Limb (tissue), 2 donors: ENCODE results near the gene USP31.

Experiments used
- DNase-seq, 2 donors: peaks; one replicate each; pipeline ENCODE4 v3.0.0-alpha.2; 2016; ENCODE audit errors: extremely low spot score in 2 of 2

Gene USP31, protein sequence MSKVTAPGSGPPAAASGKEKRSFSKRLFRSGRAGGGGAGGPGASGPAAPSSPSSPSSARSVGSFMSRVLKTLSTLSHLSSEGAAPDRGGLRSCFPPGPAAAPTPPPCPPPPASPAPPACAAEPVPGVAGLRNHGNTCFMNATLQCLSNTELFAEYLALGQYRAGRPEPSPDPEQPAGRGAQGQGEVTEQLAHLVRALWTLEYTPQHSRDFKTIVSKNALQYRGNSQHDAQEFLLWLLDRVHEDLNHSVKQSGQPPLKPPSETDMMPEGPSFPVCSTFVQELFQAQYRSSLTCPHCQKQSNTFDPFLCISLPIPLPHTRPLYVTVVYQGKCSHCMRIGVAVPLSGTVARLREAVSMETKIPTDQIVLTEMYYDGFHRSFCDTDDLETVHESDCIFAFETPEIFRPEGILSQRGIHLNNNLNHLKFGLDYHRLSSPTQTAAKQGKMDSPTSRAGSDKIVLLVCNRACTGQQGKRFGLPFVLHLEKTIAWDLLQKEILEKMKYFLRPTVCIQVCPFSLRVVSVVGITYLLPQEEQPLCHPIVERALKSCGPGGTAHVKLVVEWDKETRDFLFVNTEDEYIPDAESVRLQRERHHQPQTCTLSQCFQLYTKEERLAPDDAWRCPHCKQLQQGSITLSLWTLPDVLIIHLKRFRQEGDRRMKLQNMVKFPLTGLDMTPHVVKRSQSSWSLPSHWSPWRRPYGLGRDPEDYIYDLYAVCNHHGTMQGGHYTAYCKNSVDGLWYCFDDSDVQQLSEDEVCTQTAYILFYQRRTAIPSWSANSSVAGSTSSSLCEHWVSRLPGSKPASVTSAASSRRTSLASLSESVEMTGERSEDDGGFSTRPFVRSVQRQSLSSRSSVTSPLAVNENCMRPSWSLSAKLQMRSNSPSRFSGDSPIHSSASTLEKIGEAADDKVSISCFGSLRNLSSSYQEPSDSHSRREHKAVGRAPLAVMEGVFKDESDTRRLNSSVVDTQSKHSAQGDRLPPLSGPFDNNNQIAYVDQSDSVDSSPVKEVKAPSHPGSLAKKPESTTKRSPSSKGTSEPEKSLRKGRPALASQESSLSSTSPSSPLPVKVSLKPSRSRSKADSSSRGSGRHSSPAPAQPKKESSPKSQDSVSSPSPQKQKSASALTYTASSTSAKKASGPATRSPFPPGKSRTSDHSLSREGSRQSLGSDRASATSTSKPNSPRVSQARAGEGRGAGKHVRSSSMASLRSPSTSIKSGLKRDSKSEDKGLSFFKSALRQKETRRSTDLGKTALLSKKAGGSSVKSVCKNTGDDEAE (N-terminal part only)

DNA sequence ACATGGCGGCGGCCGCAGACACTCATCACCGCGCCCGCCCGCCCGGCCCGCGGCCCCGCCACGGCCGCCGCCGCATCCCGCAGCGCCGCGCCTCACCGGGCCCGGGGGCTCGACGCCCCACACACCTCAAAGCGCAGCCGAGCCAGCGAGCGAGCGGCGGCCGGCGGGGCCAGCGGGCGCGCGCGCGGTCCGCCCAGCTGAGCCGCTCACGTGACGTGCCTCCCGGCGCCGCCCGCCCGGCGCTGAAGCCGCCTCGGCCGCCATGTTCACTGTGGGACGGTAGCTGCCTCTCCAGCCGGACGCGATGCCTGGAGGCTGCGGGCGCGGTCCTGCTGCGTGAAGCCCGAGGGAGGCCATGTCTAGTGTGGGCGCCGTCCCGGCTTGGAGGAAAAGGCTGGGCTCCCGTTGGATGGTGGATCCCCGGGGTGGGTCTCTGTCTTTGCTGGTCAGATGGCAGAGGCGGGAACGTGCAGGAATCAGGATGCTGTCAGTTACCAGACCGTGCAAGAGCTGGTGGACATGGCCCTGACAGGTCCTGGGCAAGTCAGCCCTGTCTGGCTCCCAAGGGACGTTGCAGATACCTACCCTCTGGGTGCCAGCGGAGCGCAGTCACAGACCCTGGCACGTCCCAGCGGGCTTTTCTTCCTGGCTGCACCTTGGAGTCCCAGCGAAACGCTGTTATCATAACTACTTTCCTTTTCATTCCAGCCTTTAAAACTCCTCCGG is at the start of gene USP31:
USP31 (minus strand) TSS at position 186 of the 726 bp plus-strand sequence; CDS start at position 4, 182 bp downstream.
- peak; percentile 96 for DNase-seq

DNA sequence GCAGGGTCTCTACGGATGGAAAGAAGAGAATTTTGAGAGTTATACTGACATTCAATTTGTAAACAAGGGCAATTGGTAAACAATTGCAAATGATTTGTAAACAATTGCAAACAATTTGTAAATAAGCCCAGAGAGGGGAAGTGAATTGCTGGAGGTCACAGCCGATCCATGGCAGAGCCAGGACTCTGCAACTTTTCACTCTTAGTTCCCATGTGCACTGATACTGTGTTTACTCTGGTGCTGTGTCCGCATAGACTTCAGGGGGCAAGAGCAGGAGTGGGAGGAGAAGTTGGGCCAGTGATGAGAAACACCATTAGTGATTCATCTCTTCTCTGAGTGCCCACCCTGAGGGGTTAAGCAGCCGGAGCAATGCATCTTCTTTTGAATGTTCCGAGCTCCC is 47.3 kb upstream of the USP31 start:
- DNase-seq = no peak

DNA sequence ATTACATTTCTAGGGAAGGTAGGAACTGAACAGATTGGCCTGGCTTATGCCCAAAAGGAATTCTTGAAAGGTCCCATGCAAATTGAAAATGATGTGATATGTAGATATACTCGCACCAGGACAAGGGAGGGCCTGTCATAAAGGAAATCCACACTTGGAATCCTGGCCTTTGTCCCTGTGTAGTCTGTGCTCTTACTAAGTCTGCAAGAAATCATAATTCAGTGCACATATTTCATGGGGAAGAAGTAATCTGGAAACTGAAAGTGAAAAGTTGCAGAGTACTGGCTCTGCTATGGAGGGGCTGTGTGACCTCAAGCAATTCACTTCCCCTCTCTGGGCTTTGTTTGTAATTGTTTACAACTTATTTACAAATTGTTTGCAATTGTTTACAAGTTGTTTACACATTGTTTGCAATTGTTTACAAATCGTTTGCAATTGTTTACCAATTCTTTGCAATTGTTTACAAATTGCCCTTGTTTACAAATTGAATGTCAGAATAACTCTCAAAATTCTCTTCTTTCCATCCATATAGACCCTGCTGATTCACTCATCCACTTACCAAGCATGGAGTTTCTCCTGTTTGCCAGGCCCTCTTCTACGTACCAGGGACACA is 46.2 kb upstream of the USP31 start:
- DNase-seq = no peak

DNA sequence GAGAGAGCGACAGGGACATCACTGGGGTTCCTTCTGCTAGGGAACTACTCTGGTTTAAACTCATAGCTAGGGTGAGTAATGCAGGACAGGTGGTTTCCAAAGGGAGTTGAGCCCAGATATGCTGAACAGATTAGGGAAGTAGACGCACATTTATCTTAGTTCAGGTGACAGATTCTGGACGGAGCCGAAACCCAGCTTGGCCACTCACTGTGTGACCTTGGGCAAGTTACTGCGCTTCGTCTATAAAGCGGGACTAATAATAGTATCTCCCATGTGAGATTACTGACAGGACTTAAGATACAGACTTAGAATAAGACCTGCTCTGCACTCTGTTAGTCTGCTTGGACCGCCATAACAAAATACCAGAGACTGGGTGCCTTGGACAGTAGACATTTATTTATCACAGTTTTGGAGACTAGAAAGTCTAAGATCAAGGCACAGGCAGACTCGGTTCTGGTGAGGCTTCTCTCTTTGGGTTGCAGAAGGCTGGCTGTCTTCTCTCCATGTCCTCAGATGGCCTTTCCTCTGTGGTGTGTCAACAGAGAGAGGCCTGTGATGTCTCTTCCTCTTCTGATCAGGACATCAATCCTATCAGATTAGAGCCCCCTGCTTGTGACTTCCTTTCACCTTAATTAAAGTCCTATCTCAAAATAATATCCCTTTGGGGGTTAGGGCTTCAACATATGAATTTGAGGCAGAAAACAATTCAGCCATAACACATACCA is 45.4 kb upstream of the USP31 start:
- DNase-seq = no peak

DNA sequence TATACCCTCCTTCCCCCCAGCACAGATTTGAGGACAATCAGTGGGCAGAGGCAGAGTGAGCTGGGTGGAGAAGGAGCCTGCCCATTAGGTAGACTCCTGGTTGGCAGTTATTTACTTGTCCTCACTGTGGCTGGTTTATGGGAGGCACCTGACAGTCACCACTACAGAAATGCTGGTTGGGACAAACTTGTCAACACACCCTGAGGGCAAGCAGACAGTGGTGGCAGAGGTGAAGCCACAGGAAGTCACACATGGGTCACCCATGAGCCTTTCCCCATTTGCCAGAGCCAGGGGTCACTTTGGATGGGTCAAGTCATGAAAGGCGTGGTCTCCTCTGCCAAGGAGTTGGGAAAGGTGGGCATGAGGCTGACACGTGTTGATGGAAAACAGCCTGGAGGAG is 39.7 kb upstream of the USP31 start:
- DNase-seq = no peak

DNA sequence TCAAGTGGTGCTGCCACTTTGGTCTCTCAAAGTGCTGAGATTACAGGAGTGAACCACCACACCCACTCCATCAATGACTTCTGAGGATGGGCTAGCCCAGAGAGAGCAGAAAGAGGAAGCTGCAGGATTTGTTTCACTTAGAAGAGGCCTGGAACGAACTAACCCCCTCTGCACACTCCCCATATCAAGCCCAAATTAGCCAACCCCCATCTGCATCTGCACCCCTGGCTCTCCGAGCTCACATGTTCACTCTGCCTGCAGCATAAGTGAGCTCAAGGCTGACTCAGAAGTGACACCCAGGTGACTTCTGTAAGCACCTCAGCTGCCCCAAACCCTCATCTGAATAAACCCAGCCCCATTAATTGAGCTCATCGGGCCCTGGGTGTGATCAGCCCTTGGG is 38.1 kb upstream of the USP31 start:
- no peak for DNase-seq

DNA sequence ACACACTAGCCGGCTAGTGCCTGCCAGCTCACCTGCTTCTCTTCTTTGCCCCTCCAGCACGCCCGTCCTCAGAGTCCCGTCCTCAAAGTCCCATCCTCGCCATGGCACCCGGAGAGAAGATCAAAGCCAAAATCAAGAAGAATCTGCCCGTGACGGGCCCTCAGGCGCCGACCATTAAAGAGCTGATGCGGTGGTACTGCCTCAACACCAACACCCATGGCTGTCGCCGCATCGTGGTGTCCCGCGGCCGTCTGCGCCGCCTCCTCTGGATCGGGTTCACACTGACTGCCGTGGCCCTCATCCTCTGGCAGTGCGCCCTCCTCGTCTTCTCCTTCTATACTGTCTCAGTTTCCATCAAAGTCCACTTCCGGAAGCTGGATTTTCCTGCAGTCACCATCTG is 36.9 kb upstream of the USP31 start:
- no peak for DNase-seq

DNA sequence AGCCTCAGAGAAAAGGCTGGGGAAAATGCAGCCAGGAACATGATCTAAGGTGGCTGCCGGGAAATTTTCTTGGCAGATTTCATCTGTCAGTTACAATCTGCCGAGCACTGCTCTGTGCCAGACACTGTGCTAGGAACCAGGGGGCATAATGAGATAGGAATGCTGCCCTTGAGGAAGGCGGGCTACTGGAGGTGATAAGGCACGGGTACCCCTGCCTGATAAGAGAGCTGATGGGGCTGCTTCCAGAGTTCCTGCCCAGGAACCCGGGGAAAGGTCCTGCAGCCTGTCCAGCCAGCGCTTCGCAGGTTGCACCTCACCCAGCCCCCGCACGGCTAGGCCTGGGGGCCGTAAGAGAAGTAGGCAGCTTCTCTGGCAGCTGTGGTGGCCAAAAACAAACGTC is 36.4 kb upstream of the USP31 start:
- no peak for DNase-seq

DNA sequence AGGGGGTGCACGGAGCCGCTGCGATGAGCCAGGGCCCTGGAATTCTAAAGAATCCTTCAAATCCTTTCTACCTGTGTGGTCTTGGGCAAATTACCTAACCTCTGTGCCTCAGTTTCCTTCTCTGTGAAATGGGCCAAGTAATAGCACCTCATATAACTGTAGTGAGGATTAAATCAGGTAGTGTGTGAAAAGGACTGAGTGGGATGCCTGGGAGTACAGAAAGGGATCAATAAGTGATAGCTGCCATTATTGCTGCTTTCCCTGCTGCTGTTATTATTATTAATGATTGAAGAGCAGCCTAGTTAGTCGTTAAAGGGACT is 34.3 kb upstream of the USP31 start:
- DNase-seq = no peak

DNA sequence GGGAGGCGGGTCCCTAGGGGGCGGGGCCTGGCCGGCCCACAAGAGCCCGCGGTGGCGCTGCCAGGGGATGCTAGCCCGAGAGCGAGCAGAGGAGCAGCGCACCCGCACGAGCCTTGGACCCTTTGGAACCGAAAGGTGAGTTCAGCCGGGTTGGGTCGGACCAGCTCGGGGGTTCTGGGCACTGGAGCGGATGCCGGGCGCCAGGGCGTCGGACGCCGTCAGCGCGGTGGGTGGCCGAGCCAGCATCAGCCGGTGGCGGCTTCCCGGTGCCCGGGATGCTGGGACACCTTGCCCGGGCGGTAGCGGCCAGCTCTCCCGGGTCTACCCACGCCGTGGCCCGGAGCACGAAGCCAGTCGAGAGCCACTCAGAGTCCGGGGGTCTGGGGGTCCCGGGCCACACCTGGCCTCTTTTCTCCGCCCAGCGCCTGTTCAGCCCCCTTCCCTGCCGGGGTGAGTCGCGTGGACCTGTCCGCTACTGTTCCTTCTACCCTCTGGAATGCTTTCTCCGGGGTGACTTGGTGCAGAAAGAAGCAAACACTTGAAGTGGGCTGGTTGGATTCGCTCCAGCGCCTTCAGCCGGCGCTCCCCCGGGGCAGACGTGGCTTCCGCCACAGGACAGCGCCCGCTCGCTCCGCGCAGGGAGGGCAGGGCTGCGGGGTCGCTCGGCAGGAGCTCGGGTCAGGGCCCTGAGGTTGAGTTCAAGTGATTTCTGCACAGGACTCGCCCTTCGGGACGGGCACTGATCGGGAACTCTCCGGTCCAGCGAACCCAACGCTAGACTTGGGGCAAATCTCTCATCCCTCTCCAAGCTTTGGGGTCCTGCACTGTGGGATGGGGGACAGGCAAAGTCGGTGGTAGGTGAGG is 33.7 kb upstream of the USP31 start, which contains the start of gene SCNN1G:
SCNN1G (plus strand) TSS at position 67 of the 864 bp plus-strand sequence. CDS start 3,527 bp downstream, outside the sequence.
- no peak for DNase-seq

DNA sequence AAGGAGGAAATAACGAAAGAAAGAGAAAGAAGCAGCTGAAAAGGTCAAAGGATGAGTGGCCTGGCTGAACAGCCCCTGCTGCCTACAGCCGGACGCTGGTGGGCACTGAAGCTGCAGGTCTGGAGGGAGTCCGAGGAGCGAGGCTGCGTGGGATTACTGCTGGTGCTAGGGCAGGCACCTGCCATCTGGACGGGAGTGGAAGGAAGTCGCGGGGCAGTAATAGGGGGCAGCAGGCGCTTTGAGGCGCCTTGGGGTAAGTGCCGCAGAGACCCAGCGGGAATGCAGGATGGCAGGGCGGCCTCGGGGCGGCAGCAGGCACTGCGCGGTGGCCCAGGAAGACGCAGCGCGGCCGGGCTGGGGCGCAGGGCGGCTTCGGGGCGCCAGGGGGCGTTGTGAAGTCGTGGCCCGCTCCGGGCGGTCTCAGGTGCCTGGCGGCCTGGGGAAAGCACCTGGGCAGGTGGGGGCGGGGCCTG is 33.0 kb upstream of the USP31 start:
- peak; percentile 24 to 82 for DNase-seq

DNA sequence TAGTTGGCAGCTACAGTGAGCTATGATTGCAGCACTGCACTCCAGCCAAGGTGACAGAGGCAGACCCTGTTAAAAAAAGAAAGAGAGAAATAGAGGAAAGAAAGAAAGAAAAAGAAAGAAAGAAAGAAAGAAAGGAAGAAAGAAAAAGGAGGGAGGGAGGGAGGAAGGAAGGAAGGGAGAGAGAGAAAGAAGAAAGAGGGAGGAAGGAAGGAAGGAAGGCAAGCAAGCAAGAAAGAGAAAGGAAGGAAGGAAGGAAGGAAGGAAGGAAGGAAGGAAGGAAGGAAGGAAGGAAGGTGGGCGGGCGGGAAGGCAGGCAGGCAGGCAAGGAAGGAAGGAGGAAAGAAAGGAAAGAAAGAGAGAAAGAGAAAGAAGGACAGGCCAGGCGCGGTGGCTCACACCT is 32.3 kb upstream of the USP31 start:
- DNase-seq = no peak

DNA sequence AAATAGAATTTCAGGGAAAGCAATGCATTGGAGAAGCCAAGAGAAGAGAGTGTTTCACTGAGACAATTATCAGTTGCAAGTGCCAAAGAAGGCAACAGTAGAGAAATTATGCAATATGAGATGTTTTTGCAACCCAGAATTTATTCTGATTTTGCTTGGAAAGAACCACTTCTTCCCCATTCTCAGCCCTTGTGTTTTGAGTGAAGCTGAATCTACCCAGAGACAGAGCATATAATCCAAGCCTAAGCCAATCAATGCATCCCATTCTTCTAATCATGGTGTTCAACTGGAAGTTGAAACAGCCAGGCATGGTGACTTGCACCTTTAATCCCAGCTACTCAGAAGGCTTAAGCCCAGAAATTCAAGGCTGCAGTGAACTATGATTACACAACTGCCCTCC is 26.4 kb upstream of the USP31 start:
- no peak for DNase-seq

DNA sequence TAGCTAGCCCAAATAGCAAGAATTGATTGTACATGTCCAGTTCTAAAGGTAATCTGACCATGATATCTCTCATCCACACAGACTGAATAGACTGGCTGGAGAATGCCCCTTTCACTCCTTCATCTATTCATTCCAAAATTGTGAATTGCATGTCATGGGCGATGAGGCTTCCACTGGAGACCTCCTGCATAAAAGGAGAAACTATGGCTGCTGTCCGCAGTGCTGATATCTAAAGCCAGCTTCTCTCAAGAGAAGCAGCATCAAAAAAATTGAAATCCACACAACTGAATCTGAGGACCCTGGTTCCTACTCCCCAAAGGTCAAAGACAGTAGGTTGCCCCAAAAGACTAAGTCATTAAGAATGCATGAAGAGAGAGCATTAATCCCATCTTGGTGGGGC is 25.4 kb upstream of the USP31 start:
- no peak for DNase-seq

DNA sequence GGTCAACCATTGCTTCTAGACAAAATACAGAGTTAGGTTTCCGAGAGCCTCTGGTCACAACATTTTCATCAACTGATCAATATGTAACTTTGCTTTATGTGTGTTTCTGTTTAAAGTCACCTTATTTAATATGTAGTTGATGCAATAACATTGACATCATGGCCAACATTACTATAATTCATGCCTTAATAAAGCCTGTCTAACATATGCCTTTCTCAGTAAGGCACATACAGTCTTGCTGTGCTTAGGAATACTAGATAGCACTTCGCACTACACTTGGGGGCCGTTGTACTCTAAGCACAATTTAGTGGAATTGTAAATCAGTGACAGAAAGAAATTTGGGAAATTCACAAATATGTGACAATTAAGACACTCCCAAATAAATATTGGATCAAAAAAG is 23.7 kb upstream of the USP31 start:
- DNase-seq = no peak

DNA sequence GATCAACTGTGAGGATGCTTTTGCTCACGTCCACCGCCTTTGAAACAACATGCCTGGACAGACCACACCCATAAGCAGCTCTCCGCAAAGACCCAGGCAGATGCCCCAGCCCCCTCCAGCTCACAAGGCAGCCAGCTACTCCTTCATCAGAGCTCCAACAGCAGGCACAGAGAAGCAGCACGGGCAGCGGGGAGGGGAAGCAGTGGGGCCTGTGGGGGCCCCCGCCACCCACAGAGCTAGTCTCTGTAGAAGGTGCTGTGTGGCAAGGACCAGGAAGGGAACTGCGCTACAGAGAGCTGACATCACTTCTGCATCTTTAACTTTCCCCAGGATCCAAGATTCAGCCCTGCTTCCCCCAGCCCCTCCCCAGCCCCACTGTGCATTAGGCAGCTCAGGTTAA is 23.3 kb upstream of the USP31 start:
- no peak for DNase-seq

DNA sequence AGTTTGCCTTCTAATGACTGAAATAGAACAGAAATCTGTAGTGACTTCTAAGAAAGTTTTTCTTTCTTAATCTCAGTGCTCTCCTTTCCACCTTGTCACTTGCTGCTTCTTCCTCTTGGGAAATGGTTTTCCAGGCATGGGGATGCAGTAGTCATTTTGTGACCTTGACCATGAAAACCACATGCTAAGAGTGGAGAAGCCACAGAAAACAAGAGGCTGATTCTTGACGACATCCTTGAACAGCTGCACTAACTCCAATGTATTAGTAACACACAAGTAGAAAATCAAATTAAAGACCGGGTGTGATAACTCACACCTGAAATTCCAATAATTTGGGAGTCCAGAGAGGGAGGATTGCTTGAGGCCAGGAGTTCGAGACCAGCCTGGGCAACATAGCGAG is 15.5 kb upstream of the USP31 start:
- DNase-seq = no peak

DNA sequence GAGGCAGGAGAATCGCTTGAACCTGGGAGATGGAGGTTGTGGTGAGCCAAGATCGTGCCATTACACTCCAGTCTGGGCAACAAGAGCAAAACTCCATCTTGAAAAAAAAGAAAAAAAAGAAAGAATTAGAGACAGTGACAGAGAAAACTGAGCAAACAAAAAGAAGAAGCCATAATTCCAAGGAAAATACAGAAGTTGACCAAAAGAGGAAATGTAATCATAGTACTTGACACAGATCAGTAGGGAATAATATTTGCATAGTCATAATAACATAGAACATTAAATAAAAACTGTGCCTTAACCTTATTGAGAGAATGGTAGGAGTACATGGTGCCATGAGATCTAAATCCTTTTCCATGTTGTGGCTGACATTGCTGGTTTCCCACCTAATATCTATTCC is 14.7 kb upstream of the USP31 start:
- no peak for DNase-seq

DNA sequence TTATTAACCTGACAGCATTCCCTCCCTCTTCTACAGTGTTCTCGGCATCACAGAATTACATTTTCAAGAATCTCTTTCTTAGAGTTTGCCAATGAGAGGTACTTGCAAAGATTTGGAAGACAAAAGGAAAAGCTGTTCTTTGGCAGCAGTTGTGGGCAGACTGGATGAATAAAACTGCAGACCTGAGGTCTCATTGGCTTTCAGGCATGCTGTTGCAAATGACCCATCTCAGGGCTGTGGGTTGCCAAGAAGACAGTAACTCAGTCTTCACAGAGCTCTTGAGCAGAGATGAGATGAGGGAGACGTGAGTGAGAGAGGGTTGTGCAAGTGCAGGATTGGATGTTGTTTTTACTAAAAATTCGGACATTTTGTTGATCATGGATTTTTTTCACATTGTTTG is 11.3 kb upstream of the USP31 start:
- DNase-seq = no peak
